Activated gamma-delta T cell (primary cell): ENCODE results near the gene NEDD4L.

ENCODE experiments used
- DNase-seq: peaks from one replicate; lab custom pipeline; 2025; lab: John Stamatoyannopoulos, UW

NEDD4L gene

DNA sequence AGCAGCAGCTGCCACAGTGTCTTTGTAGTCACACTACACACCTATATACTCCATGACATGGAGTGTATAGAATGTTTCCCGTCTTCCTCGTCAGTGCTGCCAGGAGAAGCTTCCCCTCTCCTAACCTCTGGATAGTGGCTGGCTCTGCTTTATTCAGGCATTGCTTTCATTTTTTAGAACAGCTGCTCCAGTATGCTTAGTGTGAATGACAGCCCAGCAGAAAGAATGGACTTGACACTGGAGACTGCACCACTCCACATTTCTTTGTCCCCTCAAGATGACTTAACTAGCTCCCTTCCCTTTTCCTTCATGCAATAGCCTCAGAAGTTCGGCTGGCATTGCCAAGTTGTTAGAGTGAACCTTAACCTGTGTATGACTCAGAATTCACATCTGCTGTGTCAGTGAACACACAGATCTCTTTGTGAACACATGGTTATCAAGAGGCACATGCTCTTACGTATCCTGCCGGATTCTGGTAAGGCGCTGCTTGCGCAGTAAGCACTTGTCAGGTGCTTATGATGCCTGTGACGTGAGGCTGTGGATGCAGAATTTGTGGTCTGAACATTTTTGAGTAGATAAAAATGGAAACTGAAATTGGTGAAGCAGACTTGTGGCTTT, 73.9 kb downstream of the NEDD4L start:
- DNase-seq = no peak

DNA sequence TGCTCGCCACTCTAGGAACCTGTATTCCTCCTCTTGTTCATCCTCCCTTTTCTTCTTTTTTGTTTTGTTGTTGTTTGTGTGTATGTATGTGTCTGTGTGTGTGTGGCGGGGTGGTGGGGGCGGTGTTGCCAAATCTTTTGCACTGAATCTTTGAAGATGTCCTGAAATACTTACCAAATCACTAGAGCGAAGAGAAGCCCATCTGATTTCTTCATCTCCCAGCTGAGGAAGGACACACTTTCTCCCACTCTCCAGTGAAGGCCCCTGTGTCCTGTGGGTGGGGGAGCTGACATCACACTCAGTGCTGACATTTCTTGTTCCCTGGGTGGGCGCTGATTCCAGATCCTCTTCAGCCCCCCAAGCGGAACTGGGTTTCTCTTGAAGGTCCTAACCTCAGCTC, 74.5 kb downstream of the NEDD4L start:
- DNase-seq = no peak

DNA sequence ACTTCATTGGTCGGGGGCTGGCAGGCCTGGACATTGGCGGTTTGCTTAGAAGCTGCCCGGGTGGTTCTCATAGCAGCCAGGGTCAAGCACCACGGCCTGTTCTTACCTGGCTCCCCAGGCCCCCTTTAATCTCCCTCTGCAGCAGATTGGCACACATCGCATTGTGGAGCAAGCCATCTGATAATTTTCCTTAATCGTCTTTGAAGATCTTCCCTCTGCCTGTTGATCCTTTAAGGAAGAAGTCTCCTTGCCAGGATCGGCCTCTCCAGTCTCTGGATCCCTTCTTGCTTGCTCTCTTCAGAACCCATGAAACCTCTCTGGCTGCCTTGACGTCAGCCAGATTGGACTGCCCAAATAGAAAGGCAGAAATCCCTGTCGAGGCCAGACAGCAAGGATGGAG, 75.8 kb downstream of the NEDD4L start:
- DNase-seq = no peak

DNA sequence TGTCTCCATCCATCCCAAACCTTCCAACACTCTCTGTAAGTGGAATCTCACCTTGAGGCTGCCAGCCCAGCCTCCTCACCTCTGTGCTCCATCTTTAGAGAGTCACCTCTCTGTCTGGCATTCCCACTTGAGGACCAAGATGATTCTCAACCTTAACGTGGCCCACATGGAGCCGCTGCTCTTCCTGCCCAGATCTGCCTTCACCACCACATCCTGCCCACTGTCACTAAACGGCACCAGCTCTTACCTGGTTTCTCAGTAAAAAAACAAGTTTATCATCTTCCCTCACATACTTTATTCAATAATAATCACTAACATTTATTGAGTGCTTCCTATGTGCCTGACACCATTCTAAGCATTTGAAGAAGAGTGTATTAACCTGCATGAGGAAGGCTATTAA, 80.4 kb downstream of the NEDD4L start:
- no peak for DNase-seq

DNA sequence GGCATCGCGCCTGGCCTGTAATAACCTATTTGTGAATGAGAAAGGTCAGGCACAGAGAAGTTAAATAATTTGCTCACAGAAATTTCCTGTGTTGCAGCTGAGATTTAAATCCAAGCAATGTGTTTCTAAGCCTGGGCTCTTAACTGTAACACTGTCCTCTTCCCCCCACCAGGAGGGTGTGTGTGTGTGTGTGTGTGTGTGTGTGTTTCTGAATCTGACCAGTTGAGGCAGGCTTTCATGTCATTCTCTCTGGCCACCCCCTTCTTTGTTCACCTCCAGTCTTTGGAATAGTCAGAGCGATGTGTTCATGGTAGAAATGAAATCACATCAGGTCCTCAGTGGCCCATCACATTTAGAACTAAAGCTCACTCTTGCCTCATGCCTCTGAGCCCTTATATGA, 81.2 kb downstream of the NEDD4L start:
- DNase-seq = no peak

DNA sequence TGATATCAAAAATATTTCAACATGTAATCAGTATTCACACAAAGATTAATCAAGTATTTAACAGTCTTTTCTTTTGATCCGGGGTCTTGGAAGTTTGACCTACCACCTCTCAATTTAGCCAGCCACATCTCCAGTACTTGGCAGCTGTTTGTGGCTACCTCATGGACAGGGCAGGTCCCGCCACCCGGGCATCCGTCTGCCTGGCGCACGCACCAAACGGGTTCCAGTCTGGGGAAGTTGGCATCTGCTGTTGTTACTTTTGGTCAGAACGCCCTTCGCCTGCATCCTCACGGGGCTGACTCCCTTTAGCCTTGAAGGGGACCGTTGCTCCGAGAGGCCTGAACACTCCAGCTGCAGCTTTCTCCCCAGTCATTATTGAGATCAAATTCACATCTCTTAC, 81.7 kb downstream of the NEDD4L start:
- DNase-seq = no peak

DNA sequence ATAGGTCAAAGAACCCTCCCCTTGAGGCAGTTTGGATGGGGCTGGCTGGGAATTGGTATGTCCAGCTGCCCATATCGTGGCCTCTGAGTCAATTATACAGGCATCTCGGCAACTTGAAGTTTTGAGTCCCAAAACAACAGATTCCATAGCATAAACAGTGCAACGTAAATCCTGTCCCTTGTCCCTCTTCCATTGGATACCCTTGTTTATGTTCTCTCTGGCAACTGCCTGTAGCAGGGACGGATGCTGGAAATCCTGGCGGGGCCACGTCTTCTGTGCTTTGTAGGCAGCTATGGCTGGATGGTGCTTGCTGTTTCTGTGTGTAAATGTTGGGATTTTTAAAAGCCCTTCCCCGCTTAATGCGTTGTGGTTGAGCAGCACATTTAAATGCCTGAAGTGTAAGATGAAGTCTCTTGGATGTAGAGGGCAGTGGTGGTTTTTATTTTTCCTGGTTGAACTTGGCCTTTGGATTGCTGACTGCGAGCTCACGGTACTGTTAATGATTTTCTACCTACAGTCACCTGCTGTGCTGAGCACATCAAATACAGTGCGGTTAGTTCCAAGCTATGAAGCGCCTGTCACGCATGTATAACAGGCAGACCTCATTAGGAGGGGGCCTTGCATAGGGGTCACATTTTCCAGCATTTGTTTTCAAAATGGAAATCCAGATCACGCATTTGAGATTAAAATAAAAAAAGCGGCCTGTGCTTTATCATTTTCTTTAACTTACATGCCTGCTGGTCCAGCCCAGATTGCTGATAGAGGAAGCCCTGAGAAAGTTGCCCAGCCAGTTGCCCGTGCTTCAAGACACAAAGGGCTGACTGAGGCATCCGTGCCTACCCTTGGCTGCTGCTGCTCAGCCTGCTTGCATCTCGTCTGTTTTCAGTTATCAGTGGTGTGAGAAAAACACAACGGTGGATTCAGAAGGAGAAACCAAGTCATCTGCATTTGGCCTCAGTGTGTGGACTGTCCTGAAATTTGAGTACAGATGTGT, 84.7 kb downstream of the NEDD4L start:
- DNase-seq = no peak

DNA sequence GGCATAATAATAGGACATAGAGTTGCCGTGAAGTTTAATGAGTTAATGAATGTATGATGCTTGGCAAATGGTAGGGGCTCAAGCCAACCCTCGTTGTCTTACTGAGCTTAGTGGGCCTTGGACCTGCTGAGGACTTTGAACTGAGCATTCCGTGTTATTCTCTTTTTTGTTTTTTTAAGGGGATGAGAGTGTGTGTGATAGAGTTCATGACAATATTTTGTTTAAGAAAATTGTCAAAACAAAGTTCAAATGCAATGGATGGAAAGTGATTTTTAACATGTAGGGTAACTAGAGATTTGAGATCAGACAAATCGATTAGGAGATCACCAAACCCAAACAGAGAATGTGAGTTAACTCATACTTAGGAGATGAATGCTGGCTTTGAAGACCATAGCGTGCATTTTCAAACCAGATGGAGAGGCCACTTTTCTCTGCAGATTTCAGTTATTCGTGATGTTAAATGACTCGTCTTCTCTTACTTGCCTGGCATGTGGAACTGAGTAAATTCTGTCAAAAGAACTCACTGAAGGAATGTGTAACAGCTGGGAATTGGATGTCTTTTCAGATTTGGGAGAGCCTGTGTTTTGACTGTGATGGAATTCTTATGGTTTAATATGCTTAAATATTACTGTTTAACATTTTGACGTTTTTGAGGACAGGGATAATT, 88.7 kb downstream of the NEDD4L start:
- no peak for DNase-seq

DNA sequence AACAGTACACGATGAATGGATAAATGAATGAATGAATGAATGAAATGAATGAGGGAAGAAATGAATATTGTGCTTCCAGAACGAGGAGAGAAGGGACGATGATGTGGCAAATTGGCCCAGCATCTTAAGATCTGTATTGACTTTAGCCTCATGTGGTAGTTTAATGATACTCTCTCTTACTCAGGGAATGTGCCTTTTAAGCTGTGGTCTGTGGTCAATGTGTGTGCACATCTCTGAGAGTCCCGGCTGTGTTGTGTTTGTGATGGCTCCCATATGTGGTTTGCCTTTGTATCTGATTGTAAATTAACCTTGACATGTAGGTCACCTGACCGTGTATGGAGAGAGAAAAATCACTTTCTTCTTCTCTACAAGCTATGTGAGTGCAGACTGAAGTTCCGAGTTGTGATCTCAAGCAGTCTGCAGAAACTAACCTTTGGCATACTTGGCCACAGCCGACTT, 91.2 kb downstream of the NEDD4L start:
- DNase-seq = no peak

DNA sequence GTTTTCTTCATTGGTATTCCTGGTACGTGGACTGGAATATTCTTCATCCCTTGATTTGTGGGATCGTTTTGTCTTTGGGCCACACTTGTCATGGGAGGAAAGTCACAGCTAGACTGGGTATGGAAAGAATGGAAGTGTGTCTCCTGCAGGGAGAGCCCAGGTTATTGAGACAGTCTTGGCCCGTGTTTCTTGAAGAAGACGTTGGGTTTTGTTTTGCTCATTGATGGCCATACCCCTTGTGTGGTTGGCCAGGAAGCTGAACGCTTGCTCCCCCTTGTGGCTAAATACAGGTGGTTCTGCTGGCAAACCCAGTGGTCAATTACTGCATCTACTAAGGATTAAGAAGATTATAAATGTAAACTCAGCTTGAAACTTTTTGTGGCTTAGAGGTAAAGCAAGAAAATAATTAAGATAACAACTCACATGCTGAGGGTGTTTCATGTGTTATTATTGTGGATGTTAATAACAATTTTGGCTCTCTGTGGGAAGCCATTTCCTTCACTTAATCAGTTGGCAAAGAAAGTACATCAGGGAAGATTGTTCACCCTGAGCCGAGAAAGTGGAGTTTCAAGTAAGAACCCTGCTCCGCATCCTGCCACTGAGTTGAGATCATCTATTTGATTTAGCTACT, 91.8 kb downstream of the NEDD4L start:
- no peak for DNase-seq

DNA sequence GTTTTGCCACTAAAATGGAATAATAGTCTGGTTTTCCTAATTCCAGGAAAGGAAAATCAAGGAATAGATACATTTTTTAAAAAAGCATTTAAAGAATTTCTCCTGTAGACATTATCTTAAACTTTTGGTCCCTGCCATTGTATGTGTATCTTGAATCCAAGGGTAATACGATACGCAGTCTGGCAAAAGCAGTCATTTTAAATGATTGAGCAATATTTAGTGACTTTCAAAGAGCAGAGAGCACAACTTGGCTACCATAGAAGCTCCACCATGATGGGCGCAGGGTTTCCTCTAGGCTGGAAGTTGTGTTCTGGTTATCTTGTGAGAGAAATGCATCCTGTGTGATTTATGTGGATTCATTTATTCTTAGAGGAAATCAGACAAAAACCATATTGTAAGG, 92.9 kb downstream of the NEDD4L start:
- DNase-seq = no peak

DNA sequence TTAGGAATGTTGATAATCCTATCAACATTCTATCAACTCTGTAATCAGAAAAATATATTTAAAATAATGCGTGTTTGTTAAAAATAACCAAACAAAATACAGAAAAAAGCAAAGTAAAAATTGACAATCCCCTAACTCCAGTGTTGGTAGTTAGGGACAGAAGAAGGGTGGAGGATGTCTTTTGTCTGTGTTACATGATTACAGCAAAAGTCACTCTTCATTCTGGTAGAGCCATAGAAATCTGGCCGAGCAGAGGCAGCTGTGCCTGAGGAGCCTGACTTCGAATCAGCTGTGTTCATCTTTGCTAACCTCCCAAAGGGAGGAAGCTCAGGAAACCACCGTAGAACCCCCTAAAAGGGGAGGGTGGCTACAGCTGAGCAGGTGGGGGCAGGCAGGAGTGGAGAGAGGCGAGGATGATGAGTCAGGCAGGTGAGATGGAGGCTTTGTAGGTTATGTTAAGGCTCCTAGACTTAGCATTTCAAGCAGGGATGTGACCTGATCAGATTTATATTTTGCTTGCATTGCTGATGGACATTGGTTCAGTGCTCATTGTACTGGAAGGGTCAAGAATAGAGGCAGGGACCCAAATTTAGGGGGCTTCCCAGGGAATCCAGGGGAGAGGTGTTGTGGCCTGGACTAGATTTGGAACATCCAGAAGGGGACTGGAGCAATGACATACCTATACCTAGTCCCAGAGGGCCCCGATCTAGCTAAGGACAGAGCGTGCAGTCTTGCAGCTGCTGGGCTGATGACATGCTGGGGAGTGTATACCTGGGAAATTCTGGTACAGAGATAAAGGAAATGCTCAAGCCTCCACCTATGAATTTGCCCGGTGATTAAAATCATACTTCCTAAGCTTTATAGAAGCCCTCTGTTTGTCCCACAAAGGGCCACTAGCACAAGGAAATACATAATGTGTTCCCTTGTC, 95.7 kb downstream of the NEDD4L start:
- no peak for DNase-seq

DNA sequence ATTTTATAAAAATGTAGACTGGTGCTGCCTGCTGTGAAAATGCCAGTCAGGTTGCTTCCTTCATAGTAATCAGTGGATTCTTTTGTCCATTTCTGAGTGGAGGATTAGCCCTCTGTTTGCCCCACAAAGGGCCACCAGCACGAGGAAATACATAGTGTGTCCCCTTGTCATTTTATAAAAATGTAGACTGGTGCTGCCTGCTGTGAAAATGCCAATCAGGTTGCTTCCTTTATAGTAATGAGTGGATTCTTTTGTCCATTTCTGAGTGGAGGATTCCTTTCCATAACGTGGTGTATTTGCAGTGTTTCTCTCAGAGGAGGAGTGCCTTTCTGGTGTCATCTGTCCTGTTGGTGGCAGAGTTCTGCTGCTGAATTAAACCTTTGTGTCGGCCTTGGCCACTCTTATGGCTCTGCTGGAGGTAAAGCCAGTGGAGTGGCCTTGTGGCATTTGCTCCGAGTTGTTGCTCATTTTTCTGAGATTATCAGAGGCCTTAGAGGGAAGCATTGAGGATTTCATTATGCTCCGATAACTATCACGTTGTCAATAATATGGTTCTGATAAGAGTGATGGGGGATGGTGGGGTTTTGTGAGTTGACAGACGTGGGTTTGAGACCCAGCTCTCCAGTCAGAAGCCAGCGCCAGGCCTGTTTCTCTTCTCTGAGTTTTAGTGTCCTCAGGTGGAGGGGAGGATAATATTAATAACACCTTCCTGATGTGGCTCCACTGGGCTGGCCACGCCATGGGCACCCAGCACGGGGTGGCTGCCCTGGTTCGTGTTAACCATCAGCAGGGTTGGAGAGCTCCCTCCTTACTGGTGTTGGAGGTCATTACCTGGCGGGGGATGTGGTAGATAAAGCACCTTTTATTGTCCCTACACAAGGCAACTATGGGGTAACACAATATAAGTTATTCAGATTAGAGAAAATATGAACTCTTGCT, 96.6 kb downstream of the NEDD4L start:
- no peak for DNase-seq

DNA sequence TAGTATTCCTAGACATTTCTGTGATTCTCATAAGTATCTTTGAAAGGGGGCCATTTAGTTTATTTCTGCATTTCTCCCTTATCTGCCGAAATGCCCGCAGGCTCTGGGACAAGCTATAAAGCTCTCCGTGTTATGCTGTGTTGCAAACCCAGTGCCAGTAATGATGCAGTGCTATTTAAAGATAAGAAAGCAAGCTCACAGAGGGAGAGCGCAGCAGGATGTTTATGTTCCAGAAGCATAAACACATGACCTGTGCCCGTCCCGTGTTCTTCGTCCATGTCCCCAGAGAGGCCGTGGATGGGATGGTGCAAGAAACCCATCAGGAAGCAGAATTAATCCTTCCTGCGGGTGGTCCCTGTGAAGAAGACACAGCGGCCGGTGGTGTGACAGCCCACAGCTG, 99.4 kb downstream of the NEDD4L start:
- DNase-seq = no peak

DNA sequence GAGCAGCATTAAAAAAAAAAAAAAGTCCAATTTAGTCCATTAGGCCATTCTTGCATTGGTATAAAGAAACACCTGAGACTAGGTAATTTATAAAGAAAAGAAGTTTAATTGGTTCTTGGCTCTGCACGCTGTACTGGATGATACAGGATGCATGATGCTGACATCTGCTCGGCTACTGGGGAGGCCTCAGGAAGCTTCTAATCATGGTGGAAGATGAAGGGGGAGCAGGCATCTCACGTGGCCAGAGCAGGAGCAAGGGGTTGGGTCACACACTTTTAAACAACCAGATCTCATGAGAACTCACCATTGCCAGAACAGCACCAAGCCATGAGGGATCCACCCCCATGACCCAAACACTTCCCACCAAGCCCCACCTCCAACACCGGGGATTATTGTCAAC, 100.1 kb downstream of the NEDD4L start:
- DNase-seq = no peak

DNA sequence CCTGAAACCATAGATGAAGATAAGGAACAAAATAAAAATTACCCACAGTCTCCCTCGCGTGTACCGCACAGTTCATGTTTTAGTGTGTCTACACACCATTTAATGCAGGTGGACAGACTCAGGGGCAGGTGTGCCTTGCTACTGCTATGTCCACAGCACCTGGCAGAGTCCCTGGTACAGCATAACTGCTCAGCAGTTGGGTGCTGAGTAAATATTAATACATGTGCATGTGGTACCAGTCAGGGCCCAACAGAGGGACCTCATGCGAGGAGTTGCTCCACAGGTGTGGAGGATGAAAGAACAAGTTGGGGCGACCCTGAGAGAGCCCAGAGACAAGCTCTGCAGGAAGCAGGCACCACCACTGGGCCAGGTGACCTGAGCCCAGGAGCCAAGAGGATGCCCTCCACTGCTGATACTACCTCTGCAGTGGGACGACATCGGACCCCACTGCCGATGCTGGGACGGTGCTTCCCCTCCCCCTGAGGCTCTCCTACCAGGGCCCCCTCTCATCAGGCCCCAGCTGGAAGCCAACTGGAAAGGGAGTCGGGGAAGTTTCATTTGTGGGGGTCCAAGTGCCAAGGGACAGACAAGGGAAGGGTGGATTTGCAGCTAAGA, 100.8 kb downstream of the NEDD4L start:
- no peak for DNase-seq

DNA sequence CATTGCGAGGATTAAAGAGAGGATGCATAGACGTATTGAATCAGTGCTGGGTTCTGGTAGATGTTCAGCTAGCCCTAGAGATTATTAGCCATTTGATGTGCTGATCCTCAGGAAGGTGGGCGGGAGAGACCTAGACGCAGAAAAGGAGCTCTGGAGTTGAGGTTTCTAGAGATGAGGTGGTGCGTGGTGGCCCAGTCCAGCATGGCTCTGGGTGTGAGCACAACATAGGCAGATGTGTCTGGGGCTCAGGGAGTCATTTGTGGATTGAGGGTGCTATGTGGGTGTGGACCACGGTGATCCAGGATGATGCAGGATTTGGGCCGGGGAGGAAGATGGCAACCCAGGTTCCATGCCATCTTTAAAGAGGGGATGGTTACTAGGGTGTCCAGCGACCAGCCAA, 102.1 kb downstream of the NEDD4L start:
- DNase-seq = no peak

DNA sequence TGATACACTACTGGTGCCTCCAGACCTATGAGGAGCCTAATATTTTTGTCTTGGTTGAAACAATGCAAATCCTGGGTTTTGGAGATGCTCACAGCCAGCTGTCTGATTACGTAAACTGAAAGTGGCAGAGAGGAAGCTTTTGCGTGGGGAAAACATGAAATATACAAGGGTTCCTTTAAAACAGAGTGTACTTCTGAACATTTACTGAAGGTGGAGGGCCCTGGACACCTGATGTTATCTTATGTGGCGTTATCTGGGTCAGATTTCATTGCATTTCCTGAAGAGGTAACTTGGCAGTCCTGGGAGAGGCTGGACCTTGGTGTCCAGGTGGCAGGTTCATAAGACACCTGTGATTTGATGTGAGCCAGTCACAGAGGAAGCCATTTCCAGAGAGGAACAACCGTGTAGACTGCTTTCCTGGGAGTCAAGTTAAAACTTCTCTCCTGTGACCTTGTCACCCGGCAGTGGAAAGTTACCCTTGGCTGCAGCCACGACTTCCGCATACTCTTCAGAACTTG, 105.0 kb downstream of the NEDD4L start:
- DNase-seq = no peak

DNA sequence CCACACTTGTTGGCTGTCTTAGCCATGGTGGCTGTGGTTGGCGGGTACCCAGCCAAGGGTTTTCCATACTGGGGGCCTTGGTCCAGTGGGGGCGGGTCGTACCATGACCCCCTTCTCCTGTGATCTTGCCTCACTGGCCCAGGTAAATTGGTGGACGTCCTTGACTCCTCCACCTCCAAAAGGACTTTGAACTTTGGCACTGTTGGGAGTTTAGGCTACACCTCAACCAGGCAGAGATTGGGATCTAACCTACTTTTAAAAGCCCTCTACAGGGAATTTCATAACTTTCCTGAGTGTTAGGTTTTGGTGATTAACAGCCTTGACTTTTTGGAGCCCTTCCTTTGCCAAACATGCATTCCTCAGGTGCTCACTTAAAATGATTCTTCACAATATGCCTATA, 106.7 kb downstream of the NEDD4L start:
- DNase-seq = no peak
